ENCODE results near the gene PPP1R16B.

- TF ChIP-seq POLR2AphosphoS5 (IDR thresholded peaks at IDR 0.05; ENCODE audit: borderline replicate concordance, low read depth, low read length), result no peak
- no peak for TF ChIP-seq EZH2 (IDR thresholded peaks at IDR 0.05)
- TF ChIP-seq FOXP2 (optimal IDR thresholded peaks at IDR 0.05; ENCODE audit: control extremely low read depth, extremely low read length, insufficient read depth), result no peak
These were observed 6.7 kb downstream of the PPP1R16B start for GRCh38 chr20:38812182-38812581.

Data from SK-N-MC (cell line).